Activated CD4-positive, alpha-beta T cell treated with anti-CD3 and anti-CD28 coated beads for 24 hours (primary cell): ENCODE data around the gene ZNF782.
"Not testable (repeated sequence)": the region's sequence is repeated elsewhere in the genome, so short reads cannot be mapped to it uniquely, and the experiment has no call there.

ENCODE experiments used
- DNase-seq, 2 donors: peaks; one replicate each; pipeline ENCODE4 v3.0.0-alpha.2; 2020; ENCODE audit warnings: low read depth in 2 of 2

The ZNF782 gene

GRCh38 chr9:96853781-96854650, at the start of gene ZNF782:
TSS of gene ZNF782 (minus strand) at chr9:96854514. CDS start at chr9:96851961, 2,553 bp downstream.
- peak; percentile 75 to 77 for DNase-seq

- not testable (repeated sequence) for DNase-seq
These were observed 45.7 kb upstream of the ZNF782 start for GRCh38 chr9:96900010-96900409.

- no peak for DNase-seq
These were observed 37.8 kb upstream of the ZNF782 start for GRCh38 chr9:96892131-96892530.

GRCh38 chr9:96888591-96888990, 34.3 kb upstream of the ZNF782 start:
- DNase-seq = no peak

- DNase-seq = no peak
These were observed 31.1 kb upstream of the ZNF782 start for GRCh38 chr9:96885424-96885823.

GRCh38 chr9:96884443-96884842, 30.1 kb upstream of the ZNF782 start:
- no peak for DNase-seq

GRCh38 chr9:96883922-96884321, 29.6 kb upstream of the ZNF782 start:
- no peak for DNase-seq

- no peak for DNase-seq
These were observed 23.0 kb upstream of the ZNF782 start for GRCh38 chr9:96877269-96877668.

GRCh38 chr9:96875461-96876142, 21.3 kb upstream of the ZNF782 start:
- DNase-seq = peak in 1 of 2 donors; percentile 39

- DNase-seq = peak in 1 of 2 donors; percentile 11
These were observed 20.7 kb upstream of the ZNF782 start for GRCh38 chr9:96874947-96875460.

- DNase-seq = no peak
These were observed 20.0 kb upstream of the ZNF782 start for GRCh38 chr9:96874201-96874785.

- no peak for DNase-seq
These were observed 16.9 kb upstream of the ZNF782 start for GRCh38 chr9:96871176-96871575.

- no peak for DNase-seq
These were observed 14.4 kb upstream of the ZNF782 start for GRCh38 chr9:96868709-96869108.

- DNase-seq = no peak
These were observed 12.9 kb upstream of the ZNF782 start for GRCh38 chr9:96867079-96867804.

GRCh38 chr9:96865240-96865639, 10.9 kb upstream of the ZNF782 start:
- DNase-seq = not testable (repeated sequence)

- DNase-seq = no peak
These were observed 5.3 kb upstream of the ZNF782 start for GRCh38 chr9:96859461-96860198.

- no peak for DNase-seq
These were observed 4.4 kb upstream of the ZNF782 start for GRCh38 chr9:96858670-96859069.

- no peak for DNase-seq
These were observed 3.8 kb upstream of the ZNF782 start for GRCh38 chr9:96858018-96858573.

GRCh38 chr9:96856363-96857286, 2.3 kb upstream of the ZNF782 start:
- peak; percentile 53 to 54 for DNase-seq
